GM23338 (cell line): ENCODE results near the gene SMG6.

Experiments used
- CREB1 ChIP-seq: fragments of 250-450 bp; sonication (Bioruptor Pico); IDR thresholded peaks from 2 replicates; pipeline ENCODE4 v1.5.0; 2020; ENCODE audit warnings: low read depth, mild to moderate bottlenecking, moderate library complexity
- EZH2 ChIP-seq: fragments of 200-600 bp; sonication (generic); IDR thresholded peaks from one replicate; pipeline ENCODE4 v1.8.0; 2017; ENCODE audit warnings: antibody characterized with exemption, mild to moderate bottlenecking, low read depth; ENCODE audit not compliant: unreplicated experiment
- EZH2phosphoT487 ChIP-seq: fragments of 200-600 bp; sonication (generic); IDR thresholded peaks from one replicate; pipeline ENCODE4 v1.8.1; 2018; ENCODE audit warnings: antibody characterized with exemption; ENCODE audit not compliant: unreplicated experiment
- JUNB ChIP-seq: IDR thresholded peaks from one replicate; pipeline ENCODE4 v1.6.1; 2016; ENCODE audit warnings: antibody characterized with exemption; ENCODE audit not compliant: unreplicated experiment
- POLR2AphosphoS5 ChIP-seq: IDR thresholded peaks from 2 replicates; pipeline ENCODE4 v1.6.1; 2016; ENCODE audit warnings: antibody characterized with exemption, low read depth
- ZNF114 ChIP-seq: fragments of 250-450 bp; sonication (Bioruptor Pico); IDR thresholded peaks from 2 replicates; pipeline ENCODE4 v1.5.0; 2020; ENCODE audit warnings: mild to moderate bottlenecking, moderate library complexity
- ZNF331 ChIP-seq: fragments of 250-450 bp; sonication (Bioruptor Pico); IDR thresholded peaks from 2 replicates; pipeline ENCODE4 v1.5.0; 2020; ENCODE audit warnings: low read depth, mild to moderate bottlenecking, moderate library complexity
- TF ChIP-seq, protein P1 (sequence below), 2 experiments: fragments of 200-600 bp in 1 of 2; sonication (generic) in 1 of 2; conservative IDR thresholded peaks; 2 replicates each; pipeline versions ENCODE4 v1.5.1 to v1.6.1; 2016 to 2017; ENCODE audit warnings: antibody characterized with exemption in 2 of 2, low read depth in 2 of 2, mild to moderate bottlenecking in 2 of 2, moderate library complexity in 1 of 2
- TF ChIP-seq, protein P2 (sequence below): IDR thresholded peaks from one replicate; pipeline ENCODE4 v1.6.1; 2018; ENCODE audit warnings: antibody characterized with exemption; ENCODE audit not compliant: unreplicated experiment
- TF ChIP-seq, protein P3 (sequence below): IDR thresholded peaks from 2 replicates; pipeline ENCODE4 v1.6.1; 2016; ENCODE audit warnings: antibody characterized with exemption
- TF ChIP-seq, protein P4 (sequence below): fragments of 250-450 bp; sonication (Bioruptor Pico); IDR thresholded peaks from 2 replicates; pipeline ENCODE4 v1.5.0; 2020; ENCODE audit warnings: mild to moderate bottlenecking, moderate library complexity

DNA sequence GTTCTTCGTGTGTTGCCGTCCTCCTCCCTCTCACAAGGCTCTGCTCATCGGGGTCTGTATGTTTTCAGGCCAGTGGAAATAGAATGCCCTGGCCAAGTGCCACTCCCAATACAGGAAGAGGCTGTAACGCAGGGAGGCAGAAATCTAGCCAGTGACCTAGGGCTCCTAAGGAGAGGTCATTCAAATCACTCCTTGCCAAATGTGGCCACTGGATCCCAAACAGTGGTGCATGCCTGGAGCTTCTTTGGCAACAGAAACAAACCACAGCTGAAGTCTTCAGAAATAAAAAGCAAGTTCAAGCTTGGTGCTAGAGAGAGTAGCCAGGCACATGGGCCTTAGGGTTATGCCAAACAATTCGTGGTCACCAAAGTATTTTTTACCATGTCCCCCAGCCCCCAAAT lies 66.1 kb downstream of the SMG6 start:
- TF ChIP-seq, protein P1, sequence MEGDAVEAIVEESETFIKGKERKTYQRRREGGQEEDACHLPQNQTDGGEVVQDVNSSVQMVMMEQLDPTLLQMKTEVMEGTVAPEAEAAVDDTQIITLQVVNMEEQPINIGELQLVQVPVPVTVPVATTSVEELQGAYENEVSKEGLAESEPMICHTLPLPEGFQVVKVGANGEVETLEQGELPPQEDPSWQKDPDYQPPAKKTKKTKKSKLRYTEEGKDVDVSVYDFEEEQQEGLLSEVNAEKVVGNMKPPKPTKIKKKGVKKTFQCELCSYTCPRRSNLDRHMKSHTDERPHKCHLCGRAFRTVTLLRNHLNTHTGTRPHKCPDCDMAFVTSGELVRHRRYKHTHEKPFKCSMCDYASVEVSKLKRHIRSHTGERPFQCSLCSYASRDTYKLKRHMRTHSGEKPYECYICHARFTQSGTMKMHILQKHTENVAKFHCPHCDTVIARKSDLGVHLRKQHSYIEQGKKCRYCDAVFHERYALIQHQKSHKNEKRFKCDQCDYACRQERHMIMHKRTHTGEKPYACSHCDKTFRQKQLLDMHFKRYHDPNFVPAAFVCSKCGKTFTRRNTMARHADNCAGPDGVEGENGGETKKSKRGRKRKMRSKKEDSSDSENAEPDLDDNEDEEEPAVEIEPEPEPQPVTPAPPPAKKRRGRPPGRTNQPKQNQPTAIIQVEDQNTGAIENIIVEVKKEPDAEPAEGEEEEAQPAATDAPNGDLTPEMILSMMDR (conservative IDR thresholded peaks at IDR 0.05; ENCODE audit: low read depth in 2 of 2): no peak
- TF ChIP-seq EZH2: no peak
- TF ChIP-seq, protein P2, sequence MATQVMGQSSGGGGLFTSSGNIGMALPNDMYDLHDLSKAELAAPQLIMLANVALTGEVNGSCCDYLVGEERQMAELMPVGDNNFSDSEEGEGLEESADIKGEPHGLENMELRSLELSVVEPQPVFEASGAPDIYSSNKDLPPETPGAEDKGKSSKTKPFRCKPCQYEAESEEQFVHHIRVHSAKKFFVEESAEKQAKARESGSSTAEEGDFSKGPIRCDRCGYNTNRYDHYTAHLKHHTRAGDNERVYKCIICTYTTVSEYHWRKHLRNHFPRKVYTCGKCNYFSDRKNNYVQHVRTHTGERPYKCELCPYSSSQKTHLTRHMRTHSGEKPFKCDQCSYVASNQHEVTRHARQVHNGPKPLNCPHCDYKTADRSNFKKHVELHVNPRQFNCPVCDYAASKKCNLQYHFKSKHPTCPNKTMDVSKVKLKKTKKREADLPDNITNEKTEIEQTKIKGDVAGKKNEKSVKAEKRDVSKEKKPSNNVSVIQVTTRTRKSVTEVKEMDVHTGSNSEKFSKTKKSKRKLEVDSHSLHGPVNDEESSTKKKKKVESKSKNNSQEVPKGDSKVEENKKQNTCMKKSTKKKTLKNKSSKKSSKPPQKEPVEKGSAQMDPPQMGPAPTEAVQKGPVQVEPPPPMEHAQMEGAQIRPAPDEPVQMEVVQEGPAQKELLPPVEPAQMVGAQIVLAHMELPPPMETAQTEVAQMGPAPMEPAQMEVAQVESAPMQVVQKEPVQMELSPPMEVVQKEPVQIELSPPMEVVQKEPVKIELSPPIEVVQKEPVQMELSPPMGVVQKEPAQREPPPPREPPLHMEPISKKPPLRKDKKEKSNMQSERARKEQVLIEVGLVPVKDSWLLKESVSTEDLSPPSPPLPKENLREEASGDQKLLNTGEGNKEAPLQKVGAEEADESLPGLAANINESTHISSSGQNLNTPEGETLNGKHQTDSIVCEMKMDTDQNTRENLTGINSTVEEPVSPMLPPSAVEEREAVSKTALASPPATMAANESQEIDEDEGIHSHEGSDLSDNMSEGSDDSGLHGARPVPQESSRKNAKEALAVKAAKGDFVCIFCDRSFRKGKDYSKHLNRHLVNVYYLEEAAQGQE: no peak
- no peak for TF ChIP-seq POLR2AphosphoS5
- no peak for TF ChIP-seq ZNF114 (CRISPR knock-in tag)
- no peak for TF ChIP-seq CREB1 (CRISPR knock-in tag)
- no peak for TF ChIP-seq JUNB
- TF ChIP-seq EZH2phosphoT487: no peak
- TF ChIP-seq, protein P3, sequence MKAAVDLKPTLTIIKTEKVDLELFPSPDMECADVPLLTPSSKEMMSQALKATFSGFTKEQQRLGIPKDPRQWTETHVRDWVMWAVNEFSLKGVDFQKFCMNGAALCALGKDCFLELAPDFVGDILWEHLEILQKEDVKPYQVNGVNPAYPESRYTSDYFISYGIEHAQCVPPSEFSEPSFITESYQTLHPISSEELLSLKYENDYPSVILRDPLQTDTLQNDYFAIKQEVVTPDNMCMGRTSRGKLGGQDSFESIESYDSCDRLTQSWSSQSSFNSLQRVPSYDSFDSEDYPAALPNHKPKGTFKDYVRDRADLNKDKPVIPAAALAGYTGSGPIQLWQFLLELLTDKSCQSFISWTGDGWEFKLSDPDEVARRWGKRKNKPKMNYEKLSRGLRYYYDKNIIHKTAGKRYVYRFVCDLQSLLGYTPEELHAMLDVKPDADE: no peak
- TF ChIP-seq ZNF331: no peak
- TF ChIP-seq, protein P4, sequence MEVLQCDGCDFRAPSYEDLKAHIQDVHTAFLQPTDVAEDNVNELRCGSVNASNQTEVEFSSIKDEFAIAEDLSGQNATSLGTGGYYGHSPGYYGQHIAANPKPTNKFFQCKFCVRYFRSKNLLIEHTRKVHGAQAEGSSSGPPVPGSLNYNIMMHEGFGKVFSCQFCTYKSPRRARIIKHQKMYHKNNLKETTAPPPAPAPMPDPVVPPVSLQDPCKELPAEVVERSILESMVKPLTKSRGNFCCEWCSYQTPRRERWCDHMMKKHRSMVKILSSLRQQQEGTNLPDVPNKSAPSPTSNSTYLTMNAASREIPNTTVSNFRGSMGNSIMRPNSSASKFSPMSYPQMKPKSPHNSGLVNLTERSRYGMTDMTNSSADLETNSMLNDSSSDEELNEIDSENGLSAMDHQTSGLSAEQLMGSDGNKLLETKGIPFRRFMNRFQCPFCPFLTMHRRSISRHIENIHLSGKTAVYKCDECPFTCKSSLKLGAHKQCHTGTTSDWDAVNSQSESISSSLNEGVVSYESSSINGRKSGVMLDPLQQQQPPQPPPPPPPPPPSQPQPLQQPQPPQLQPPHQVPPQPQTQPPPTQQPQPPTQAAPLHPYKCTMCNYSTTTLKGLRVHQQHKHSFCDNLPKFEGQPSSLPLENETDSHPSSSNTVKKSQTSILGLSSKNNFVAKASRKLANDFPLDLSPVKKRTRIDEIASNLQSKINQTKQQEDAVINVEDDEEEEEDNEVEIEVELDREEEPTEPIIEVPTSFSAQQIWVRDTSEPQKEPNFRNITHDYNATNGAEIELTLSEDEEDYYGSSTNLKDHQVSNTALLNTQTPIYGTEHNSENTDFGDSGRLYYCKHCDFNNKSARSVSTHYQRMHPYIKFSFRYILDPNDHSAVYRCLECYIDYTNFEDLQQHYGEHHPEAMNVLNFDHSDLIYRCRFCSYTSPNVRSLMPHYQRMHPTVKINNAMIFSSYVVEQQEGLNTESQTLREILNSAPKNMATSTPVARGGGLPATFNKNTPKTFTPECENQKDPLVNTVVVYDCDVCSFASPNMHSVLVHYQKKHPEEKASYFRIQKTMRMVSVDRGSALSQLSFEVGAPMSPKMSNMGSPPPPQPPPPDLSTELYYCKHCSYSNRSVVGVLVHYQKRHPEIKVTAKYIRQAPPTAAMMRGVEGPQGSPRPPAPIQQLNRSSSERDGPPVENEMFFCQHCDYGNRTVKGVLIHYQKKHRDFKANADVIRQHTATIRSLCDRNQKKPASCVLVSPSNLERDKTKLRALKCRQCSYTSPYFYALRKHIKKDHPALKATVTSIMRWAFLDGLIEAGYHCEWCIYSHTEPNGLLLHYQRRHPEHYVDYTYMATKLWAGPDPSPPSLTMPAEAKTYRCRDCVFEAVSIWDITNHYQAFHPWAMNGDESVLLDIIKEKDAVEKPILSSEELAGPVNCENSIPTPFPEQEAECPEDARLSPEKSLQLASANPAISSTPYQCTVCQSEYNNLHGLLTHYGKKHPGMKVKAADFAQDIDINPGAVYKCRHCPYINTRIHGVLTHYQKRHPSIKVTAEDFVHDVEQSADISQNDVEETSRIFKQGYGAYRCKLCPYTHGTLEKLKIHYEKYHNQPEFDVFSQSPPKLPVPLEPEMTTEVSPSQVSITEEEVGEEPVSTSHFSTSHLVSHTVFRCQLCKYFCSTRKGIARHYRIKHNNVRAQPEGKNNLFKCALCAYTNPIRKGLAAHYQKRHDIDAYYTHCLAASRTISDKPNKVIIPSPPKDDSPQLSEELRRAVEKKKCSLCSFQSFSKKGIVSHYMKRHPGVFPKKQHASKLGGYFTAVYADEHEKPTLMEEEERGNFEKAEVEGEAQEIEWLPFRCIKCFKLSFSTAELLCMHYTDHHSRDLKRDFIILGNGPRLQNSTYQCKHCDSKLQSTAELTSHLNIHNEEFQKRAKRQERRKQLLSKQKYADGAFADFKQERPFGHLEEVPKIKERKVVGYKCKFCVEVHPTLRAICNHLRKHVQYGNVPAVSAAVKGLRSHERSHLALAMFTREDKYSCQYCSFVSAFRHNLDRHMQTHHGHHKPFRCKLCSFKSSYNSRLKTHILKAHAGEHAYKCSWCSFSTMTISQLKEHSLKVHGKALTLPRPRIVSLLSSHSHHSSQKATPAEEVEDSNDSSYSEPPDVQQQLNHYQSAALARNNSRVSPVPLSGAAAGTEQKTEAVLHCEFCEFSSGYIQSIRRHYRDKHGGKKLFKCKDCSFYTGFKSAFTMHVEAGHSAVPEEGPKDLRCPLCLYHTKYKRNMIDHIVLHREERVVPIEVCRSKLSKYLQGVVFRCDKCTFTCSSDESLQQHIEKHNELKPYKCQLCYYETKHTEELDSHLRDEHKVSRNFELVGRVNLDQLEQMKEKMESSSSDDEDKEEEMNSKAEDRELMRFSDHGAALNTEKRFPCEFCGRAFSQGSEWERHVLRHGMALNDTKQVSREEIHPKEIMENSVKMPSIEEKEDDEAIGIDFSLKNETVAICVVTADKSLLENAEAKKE (CRISPR knock-in tag): no peak
